ENCODE results near the gene SCLT1.

- no peak for TF ChIP-seq CTCF (conservative IDR thresholded peaks at IDR 0.05; ENCODE audit: low read depth, low read length)
- no peak for TF ChIP-seq EZH2 (IDR thresholded peaks at IDR 0.05; ENCODE audit: borderline replicate concordance, low read depth, low read length, poor library complexity, severe bottlenecking)
Measured at GRCh38 chr4:128850252-128850651, 243.1 kb downstream of the SCLT1 start.

Data from A673 (cell line).